CD4-positive, alpha-beta T cell treated with Interleukin-15 for 4 hours (primary cell): ENCODE results near the gene MTMR4.
"Not testable (repeated sequence)": the region's sequence is repeated elsewhere in the genome, so short reads cannot be mapped to it uniquely, and the experiment has no call there.

Experiments used
- DNase-seq: peaks from one replicate; pipeline ENCODE4 v3.0.0-alpha.2; 2020; ENCODE audit warnings: low spot score

Gene MTMR4

GRCh38 chr17:58492238-58493121 is 22.0 kb downstream of the MTMR4 start:
- no peak for DNase-seq

- no peak for DNase-seq
Observed at GRCh38 chr17:58491510-58492045, 22.9 kb downstream of the MTMR4 start.

DNA sequence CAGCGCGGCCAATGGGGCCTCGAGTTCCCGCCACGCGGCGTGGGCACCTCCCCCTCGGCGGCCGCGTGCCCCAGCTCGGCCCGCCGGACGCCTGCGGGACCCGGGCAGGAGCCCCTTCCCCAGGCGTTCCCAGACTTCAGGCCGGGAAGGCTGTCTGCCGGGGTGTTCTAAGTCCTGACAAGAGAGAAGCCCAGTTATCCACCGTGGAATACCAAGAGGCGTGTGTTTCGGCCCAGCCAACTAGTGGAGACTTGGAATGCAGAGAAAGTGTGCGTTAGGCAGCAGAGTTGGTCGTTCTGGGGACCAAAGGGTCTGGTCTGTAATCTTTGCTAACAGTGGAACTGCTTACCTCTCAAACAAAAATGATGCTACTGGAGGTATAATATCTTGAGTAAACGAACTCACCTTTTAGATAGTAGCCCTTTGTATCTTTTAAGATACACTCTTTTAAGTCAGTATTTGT is 26.0 kb downstream of the MTMR4 start:
- no peak for DNase-seq

DNA sequence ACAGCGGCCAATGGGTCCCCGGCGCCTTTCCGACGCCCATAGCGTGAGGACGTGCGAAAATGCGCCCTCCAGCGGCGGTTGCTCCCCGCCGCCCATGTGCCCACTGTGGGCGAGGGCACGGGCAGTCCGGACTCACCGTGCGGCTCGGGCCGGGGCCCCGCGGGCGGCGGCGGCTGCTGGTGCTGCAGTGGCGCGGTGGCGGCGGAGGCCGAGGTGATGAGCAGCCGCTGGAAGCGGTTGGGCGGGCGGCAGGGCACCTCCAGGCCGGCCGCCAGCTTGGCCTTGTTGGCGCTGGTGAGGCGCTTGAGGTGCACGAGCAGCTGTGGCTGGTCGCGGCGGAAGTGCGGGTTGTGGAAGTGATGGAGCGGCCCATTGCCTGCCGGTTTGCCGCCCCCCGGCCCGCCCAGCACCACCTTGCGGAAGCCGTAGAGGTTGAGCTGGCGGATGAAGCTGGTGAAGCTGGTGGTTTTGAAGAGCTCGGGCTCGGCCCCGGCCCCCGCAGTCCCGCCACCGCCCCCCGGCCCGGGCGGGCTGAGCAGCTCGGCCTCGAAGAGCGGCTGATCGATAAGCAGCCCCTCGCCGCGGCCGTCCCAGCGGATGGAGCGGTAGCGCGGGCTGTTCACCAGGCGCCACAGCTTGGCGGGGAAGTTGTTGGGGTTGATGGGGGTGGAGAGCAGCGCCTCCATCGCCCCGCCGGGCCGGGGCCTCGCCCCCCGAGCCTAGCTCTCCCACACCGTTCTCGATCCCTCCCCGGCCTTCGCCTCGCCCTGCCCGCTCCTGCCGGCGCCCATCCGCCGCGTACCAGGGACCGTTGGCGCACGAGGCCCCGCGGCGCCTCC is 26.6 kb downstream of the MTMR4 start, which contains the start of gene HSF5:
HSF5 (minus strand) TSS at position 820 of the 839 bp plus-strand sequence; CDS start at position 686, 134 bp downstream.
- DNase-seq, result peak; percentile 73

GRCh38 chr17:58484600-58484999 is 29.8 kb downstream of the MTMR4 start:
- no peak for DNase-seq

DNA sequence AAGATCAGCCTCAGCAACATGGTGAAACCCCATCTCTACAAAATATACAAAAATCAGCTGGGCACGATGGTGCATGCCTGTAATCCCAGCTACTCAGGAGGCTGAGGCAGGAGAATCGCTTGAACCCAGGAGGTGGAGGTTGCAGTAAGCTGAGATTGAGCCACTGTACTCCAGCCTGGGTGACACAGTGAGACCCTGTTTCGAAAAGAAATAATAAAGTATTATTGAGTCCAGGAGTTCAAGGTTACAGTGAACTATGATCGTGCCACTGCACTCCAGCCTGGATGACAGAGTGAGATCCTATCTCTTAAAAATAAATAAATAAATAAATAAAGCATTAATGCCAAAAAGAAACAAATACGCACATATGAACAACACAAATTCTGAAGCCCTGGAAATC is 32.6 kb downstream of the MTMR4 start:
- DNase-seq, result not testable (repeated sequence)

DNA sequence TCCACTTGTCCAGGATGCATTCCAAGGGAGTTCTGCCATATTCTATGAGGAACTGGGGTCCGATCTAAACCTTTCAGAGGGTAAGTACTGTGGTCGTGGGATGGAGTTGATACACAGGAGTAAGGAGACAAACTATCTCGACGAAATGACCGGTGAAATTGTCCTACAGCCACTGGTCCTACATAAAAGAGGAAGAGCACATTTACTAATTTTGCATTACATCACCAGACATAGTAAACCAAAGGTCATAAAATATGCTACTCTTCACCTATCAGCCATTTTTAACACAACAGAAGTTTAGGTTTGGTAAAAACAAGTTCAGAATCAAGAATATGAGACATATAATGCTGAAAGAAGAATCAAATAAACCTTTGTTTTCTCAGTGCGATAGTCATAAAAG is 34.3 kb downstream of the MTMR4 start:
- no peak for DNase-seq

- no peak for DNase-seq
Observed at GRCh38 chr17:58476812-58477211, 37.6 kb downstream of the MTMR4 start.

- DNase-seq, result no peak
Observed at GRCh38 chr17:58475985-58476384, 38.5 kb downstream of the MTMR4 start.

DNA sequence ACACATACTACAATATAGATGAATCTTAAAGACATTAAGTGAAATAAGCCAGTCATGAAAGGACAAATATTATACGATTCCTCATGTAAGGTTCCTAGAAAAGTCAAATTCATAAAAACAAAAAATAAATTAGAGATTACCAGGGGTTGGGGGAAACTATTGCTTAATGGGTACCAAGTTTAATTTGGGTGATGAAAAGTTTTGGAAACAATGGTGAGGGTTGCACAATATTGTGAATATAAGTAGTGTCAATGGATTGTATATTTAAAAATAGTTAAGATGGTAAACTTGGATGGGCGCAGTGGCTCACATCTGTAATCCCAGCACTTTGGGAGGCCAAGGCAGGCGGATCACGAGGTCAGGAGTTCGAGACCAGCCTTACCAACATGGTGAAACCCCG is 44.1 kb downstream of the MTMR4 start:
- DNase-seq, result no peak

DNA sequence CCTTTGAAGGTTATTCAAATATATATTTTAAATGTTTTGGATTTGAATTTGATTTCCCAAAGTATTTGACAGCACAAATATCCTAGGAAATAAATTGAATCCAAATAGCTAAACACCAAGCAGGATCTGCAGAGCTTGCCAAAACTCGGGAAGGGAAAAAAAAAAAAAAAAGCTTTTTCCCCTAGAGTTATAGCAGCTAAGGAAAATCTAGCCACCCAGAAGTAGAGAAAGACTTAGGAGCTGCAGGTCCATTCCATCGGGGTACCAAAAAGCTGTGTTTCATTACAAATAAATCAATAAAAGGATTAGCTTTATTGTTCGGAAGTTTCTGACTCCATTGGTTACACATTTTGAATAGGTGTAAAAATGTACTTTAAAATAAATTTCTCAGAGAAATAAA is 45.5 kb downstream of the MTMR4 start:
- DNase-seq, result no peak

DNA sequence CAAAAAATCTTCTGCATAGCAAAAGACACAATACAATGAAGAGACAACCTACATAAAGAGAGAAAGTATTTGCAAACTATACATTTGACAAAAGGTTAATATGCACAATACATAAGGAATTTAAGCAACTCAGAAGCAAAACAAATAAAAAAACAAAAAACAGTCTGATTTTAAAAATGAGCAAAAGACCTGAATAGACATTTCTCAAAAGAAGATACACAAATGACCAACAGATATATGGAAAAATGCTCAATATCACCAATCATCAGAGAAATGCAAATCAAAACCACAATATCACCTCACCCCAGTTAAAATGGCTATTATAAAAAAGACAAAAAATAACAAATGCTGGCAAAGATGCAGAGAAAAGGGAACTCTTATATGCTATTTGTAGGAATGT is 58.9 kb downstream of the MTMR4 start:
- no peak for DNase-seq

GRCh38 chr17:58452738-58453137 is 61.7 kb downstream of the MTMR4 start:
- DNase-seq, result no peak

GRCh38 chr17:58447039-58447975 is 67.1 kb downstream of the MTMR4 start:
- DNase-seq, result peak; percentile 64

GRCh38 chr17:58446086-58446485 is 68.4 kb downstream of the MTMR4 start:
- DNase-seq, result no peak
